GM15510 (cell line): ENCODE results near the gene ATXN2.

Experiments used
- POLR2A ChIP-seq: IDR thresholded peaks from 3 replicates; pipeline ENCODE4 v1.6.1; 2011; ENCODE audit warnings: borderline replicate concordance; ENCODE audit not compliant: insufficient read length; ENCODE audit errors: extremely low read depth

ATXN2 gene

GRCh38 chr12:111430433-111431353, 168.4 kb downstream of the ATXN2 start:
- TF ChIP-seq POLR2A = no peak

- peak; percentile 7 for TF ChIP-seq POLR2A
Observed at GRCh38 chr12:111429828-111430432, 169.2 kb downstream of the ATXN2 start.

GRCh38 chr12:111428728-111429175, 170.4 kb downstream of the ATXN2 start:
- no peak for TF ChIP-seq POLR2A

- TF ChIP-seq POLR2A = no peak
Observed at GRCh38 chr12:111428081-111428727, 170.9 kb downstream of the ATXN2 start.

GRCh38 chr12:111427417-111428074, 171.6 kb downstream of the ATXN2 start:
- no peak for TF ChIP-seq POLR2A

- TF ChIP-seq POLR2A = no peak
Observed at GRCh38 chr12:111426344-111427185, 172.6 kb downstream of the ATXN2 start.

GRCh38 chr12:111425655-111426054, 173.5 kb downstream of the ATXN2 start:
- TF ChIP-seq POLR2A = no peak

GRCh38 chr12:111424793-111425251, 174.3 kb downstream of the ATXN2 start:
- no peak for TF ChIP-seq POLR2A

GRCh38 chr12:111424189-111424792, 174.8 kb downstream of the ATXN2 start:
- TF ChIP-seq POLR2A = no peak

GRCh38 chr12:111420494-111420893, 178.6 kb downstream of the ATXN2 start:
- no peak for TF ChIP-seq POLR2A

GRCh38 chr12:111419784-111420183, 179.3 kb downstream of the ATXN2 start:
- TF ChIP-seq POLR2A = no peak

GRCh38 chr12:111418594-111418880, 180.6 kb downstream of the ATXN2 start:
- TF ChIP-seq POLR2A = no peak

- TF ChIP-seq POLR2A = no peak
Observed at GRCh38 chr12:111417784-111418593, 181.1 kb downstream of the ATXN2 start.

- no peak for TF ChIP-seq POLR2A
Observed at GRCh38 chr12:111417290-111417689, 181.8 kb downstream of the ATXN2 start.
